Psoas muscle (tissue), 8 donors: ENCODE results near the gene CCDC69. TPM values are rescaled to one million over a fixed set of nuclear protein-coding genes. Genes with fewer than 3 reads are reported as not detected.
A peak's percentile ranks its signal among the peaks of the same experiment; 100 is the strongest.

Experiments used
- ATAC-seq, 4 donors: fragments of 200-7000 bp; cut with Tn5 transposase; one replicate each; pipeline ENCODE4 v1.9.1; 2020; ENCODE audit warnings: moderate library complexity in 3 of 4, mild to moderate bottlenecking in 2 of 4
- DNase-seq, 2 donors: peaks; one replicate each; pipeline ENCODE4 v3.0.0-alpha.2; 2020
- H3K27ac ChIP-seq: fragments of 200-600 bp; one replicate; pipeline ENCODE4 v1.8.0; 2022
- H3K27me3 ChIP-seq, 3 donors: fragments of 200-600 bp in 1 of 3; one replicate each; pipeline versions ENCODE4 v1.6.1 to v1.8.0; 2013 to 2022; ENCODE audit warnings: low read length in 2 of 3, mild to moderate bottlenecking in 2 of 3, moderate library complexity in 1 of 3; ENCODE audit not compliant: insufficient read depth in 3 of 3
- H3K36me3 ChIP-seq, 2 donors: fragments of 200-600 bp in 1 of 2; one replicate each; pipeline versions ENCODE4 v1.6.1 to v1.8.0; 2013 to 2022; ENCODE audit warnings: low read depth in 1 of 2, mild to moderate bottlenecking in 1 of 2, moderate library complexity in 1 of 2; ENCODE audit not compliant: insufficient read depth in 1 of 2
- H3K4me1 ChIP-seq: fragments of 200-600 bp; one replicate; pipeline ENCODE4 v1.8.0; 2022
- H3K4me3 ChIP-seq: fragments of 200-600 bp; one replicate; pipeline ENCODE4 v1.8.0; 2022; ENCODE audit warnings: mild to moderate bottlenecking
- H3K9me3 ChIP-seq: fragments of 200-600 bp; one replicate; pipeline ENCODE4 v1.8.0; 2022
- CTCF ChIP-seq: fragments of 200-600 bp; IDR thresholded peaks from one replicate; pipeline ENCODE4 v1.8.0; 2022; ENCODE audit warnings: antibody characterized with exemption
- WGBS, 3 donors: extraction: QIAGEN DNeasy Blood & Tissue Kit; methylation state at CpG; one replicate each; pipeline versions ENCODE4 v1.1.6 to v1.1.7; 2013; 5-methylcytosine and 5-hydroxymethylcytosine counted together
- intact Hi-C, 2 donors: fragments of 100-400 bp; cut with DNase I; formaldehyde crosslinking; loops; one replicate each; pipeline versions ENCODE4 v1.11.0 to v1.14.2; 2022
- polyA plus RNA-seq, 3 donors: library from polyadenylated mRNA; stranded (reverse); fragments of 200-250 nt; gene quantifications; one replicate each; pipeline ENCODE4 v1.2.3, GENCODE V29; 2013
- total RNA-seq, 4 donors: library from RNA; stranded (reverse); fragmentation: NEBNext Ultra II Directional in 2 of 4; extraction: Animal tissue kit (Norgen Biotek cat#: 25700) in 2 of 4; gene quantifications; one replicate each; pipeline versions ENCODE4 v1.2.1 to v1.2.4, GENCODE V29; 2021 to 2023
- donor health status: healthy with polysubstance abuse.
- donor health status: DM: no; HTN: no; CAD: no; lungs with moderate emphysema.
- donor health status: Bipolar disorder and iron deficiency.
- donor health status: healthy.
- donor health status: DM: yes; HTN: yes; CAD: no.
- donor health status: DM: no; HTN: no; CAD: no.
- donor health status: DM: no; HTN: no; CAD: no.
- donor health status: DM: yes; HTN: yes; CAD: no.

Gene CCDC69
- total and polyA plus RNA-seq, 7 donors = 27.0 to 180 (median 65.9) TPM

- no peak overlapping the region for H3K27ac ChIP-seq
- WGBS, 3 donors = 66 to 86% (median 77%) methylated on average over 4 of the region's 4 CpGs
- H3K27me3 ChIP-seq = no peaks in the 10 kb centered on the region
- ATAC-seq = no peak
- intact Hi-C loops = loop anchor here in 1 of 2 donors (10.0 kb wide), 1 partner anchor 132 kb away; no protein-coding TSS in a partner anchor
- H3K9me3 ChIP-seq = no peaks in the 10 kb centered on the region
- H3K36me3 ChIP-seq = peaks cover 5 to 78% of the 10 kb centered on the region in 2 donors
- H3K4me1 ChIP-seq = peaks cover 4% of the 10 kb centered on the region
- no peak overlapping the region for H3K4me3 ChIP-seq
- no peak for TF ChIP-seq CTCF
- no peak for DNase-seq
Measured at GRCh38 chr5:151182524-151182900, 41.4 kb downstream of the CCDC69 start.

- Histone ChIP-seq H3K4me3 (no peak overlapping the region), H3K27ac (no peak overlapping the region), H3K36me3 (peaks cover 5 to 74% of the 10 kb centered on the region in 2 donors), H3K27me3 (no peaks in the 10 kb centered on the region), H3K9me3 (no peaks in the 10 kb centered on the region), H3K4me1 (peaks cover 4% of the 10 kb centered on the region)
- 63 to 77% (median 71%) methylated on average over 4 of the region's 4 CpGs for WGBS, 3 donors
- ATAC-seq (no peak), DNase-seq (no peak)
- no peak for TF ChIP-seq CTCF
- intact Hi-C loops = loop anchor here in 1 of 2 donors (10.0 kb wide), 1 partner anchor 133 kb away; no protein-coding TSS in a partner anchor
Measured at GRCh38 chr5:151181818-151182523, 41.9 kb downstream of the CCDC69 start.

- no peak for TF ChIP-seq CTCF
- intact Hi-C loops = loop anchor here in 1 of 2 donors (10.0 kb wide), 1 partner anchor 135 kb away; no protein-coding TSS in a partner anchor
- no peak for DNase-seq
- peaks cover 5 to 65% of the 10 kb centered on the region in 2 donors for H3K36me3 ChIP-seq
- no peak overlapping the region for H3K27ac ChIP-seq
- peak in 1 of 4 donors; percentile 25 for ATAC-seq
- 78 to 88% (median 86%) methylated on average over 6 of the region's 6 CpGs for WGBS, 3 donors
- H3K4me1 ChIP-seq = peaks cover 11% of the 10 kb centered on the region
- H3K27me3 ChIP-seq = no peaks in the 10 kb centered on the region
- no peak overlapping the region for H3K4me3 ChIP-seq
- H3K9me3 ChIP-seq = no peaks in the 10 kb centered on the region
Measured at GRCh38 chr5:151180291-151180690, 43.6 kb downstream of the CCDC69 start.

- ATAC-seq (no peak), DNase-seq (no peak)
- H3K4me3 ChIP-seq = no peak overlapping the region
- peaks cover 3 to 57% of the 10 kb centered on the region in 2 donors for H3K36me3 ChIP-seq
- H3K4me1 ChIP-seq = peaks cover 17% of the 10 kb centered on the region
- H3K27me3 ChIP-seq = no peaks in the 10 kb centered on the region
- intact Hi-C loops = loop anchor here in 1 of 2 donors (10.0 kb wide), 1 partner anchor 65 kb away; no protein-coding TSS in a partner anchor
- H3K27ac ChIP-seq = no peak overlapping the region
- TF ChIP-seq CTCF = no peak
- no peaks in the 10 kb centered on the region for H3K9me3 ChIP-seq
- 88 to 93% (median 91%) methylated on average over 4 of the region's 4 CpGs for WGBS, 3 donors
Measured at GRCh38 chr5:151179489-151179840, 44.4 kb downstream of the CCDC69 start.
